Liver (tissue), 9 donors: Measurements from ENCODE around the gene SKAP2. TPM values are rescaled to one million over a fixed set of nuclear protein-coding genes. Genes with fewer than 3 reads are reported as not detected.

Experiments
- DNase-seq: peaks from one replicate; pipeline ENCODE4 v3.0.0-alpha.2; 2017; ENCODE audit warnings: low spot score
- H3K27ac ChIP-seq, 2 donors: one replicate each; pipeline ENCODE4 v1.7.0; 2013; ENCODE audit warnings: inconsistent platforms in 2 of 2, low read length in 2 of 2, control low read depth in 1 of 2, low read depth in 1 of 2, mild to moderate bottlenecking in 1 of 2
- H3K27me3 ChIP-seq, 4 donors: one replicate each; pipeline versions ENCODE4 v1.6.1 to v1.7.0; 2013; ENCODE audit warnings: low read length in 3 of 4, inconsistent platforms in 1 of 4, mild to moderate bottlenecking in 1 of 4, moderate library complexity in 1 of 4; ENCODE audit not compliant: control insufficient read depth in 4 of 4, insufficient read depth in 4 of 4
- H3K36me3 ChIP-seq, 4 donors: one replicate each; pipeline versions ENCODE4 v1.6.1 to v1.7.0; 2013; ENCODE audit warnings: low read length in 3 of 4, mild to moderate bottlenecking in 3 of 4, low read depth in 1 of 4, moderate library complexity in 1 of 4; ENCODE audit not compliant: control insufficient read depth in 4 of 4, insufficient read depth in 3 of 4
- H3K4me1 ChIP-seq, 4 donors: one replicate each; pipeline versions ENCODE4 v1.6.1 to v1.7.0; 2013; ENCODE audit warnings: low read length in 3 of 4, mild to moderate bottlenecking in 3 of 4, moderate library complexity in 1 of 4; ENCODE audit not compliant: control insufficient read depth in 4 of 4, insufficient read depth in 4 of 4
- H3K4me3 ChIP-seq, 3 donors: one replicate each; pipeline versions ENCODE4 v1.6.1 to v1.7.0; 2013; ENCODE audit warnings: low read length in 3 of 3, control low read depth in 1 of 3, low read depth in 1 of 3, mild to moderate bottlenecking in 1 of 3
- H3K9ac ChIP-seq, 2 donors: one replicate each; pipeline ENCODE4 v1.7.0; 2013; ENCODE audit warnings: low read length in 2 of 2, mild to moderate bottlenecking in 2 of 2, moderate library complexity in 2 of 2, control low read depth in 1 of 2, low read depth in 1 of 2
- H3K9me3 ChIP-seq, 4 donors: one replicate each; pipeline versions ENCODE4 v1.6.1 to v1.7.0; 2013; ENCODE audit warnings: low read length in 3 of 4; ENCODE audit not compliant: control insufficient read depth in 4 of 4
- ATF3 ChIP-seq: IDR thresholded peaks from 2 replicates; pipeline ENCODE4 v1.6.1; 2016; ENCODE audit warnings: antibody characterized with exemption
- EGR1 ChIP-seq, 2 donors: IDR thresholded peaks; 2 replicates each; pipeline ENCODE4 v1.6.1; 2016 to 2018; ENCODE audit warnings: antibody characterized with exemption in 2 of 2, low read depth in 2 of 2
- FOXA2 ChIP-seq: IDR thresholded peaks from 2 replicates; pipeline ENCODE4 v1.6.1; 2016; ENCODE audit warnings: antibody characterized with exemption
- GABPA ChIP-seq, 2 donors: IDR thresholded peaks in 1 of 2; conservative IDR thresholded peaks in 1 of 2; 2 replicates each; pipeline ENCODE4 v1.6.1; 2016; ENCODE audit warnings: antibody characterized with exemption in 2 of 2, mild to moderate bottlenecking in 1 of 2, moderate library complexity in 1 of 2
- HNF4A ChIP-seq, 2 donors: conservative IDR thresholded peaks; 2 replicates each; pipeline ENCODE4 v1.6.1; 2016; ENCODE audit warnings: antibody characterized with exemption in 2 of 2, mild to moderate bottlenecking in 2 of 2
- HNF4G ChIP-seq: IDR thresholded peaks from 2 replicates; pipeline ENCODE4 v1.6.1; 2016; ENCODE audit warnings: antibody characterized with exemption
- JUND ChIP-seq, 2 donors: IDR thresholded peaks; 2 replicates each; pipeline ENCODE4 v1.6.1; 2016; ENCODE audit warnings: antibody characterized with exemption in 2 of 2
- MAX ChIP-seq: IDR thresholded peaks from 2 replicates; pipeline ENCODE4 v1.6.1; 2016; ENCODE audit warnings: antibody characterized with exemption
- RAD21 ChIP-seq, 2 donors: IDR thresholded peaks; 2 replicates each; pipeline ENCODE4 v1.6.1; 2016; ENCODE audit warnings: antibody characterized with exemption in 2 of 2, mild to moderate bottlenecking in 2 of 2
- RXRA ChIP-seq, 2 donors: IDR thresholded peaks; 2 replicates each; pipeline ENCODE4 v1.6.1; 2017 to 2018; ENCODE audit warnings: antibody characterized with exemption in 2 of 2, mild to moderate bottlenecking in 1 of 2
- TAF1 ChIP-seq: conservative IDR thresholded peaks from 2 replicates; pipeline ENCODE4 v1.6.1; 2016; ENCODE audit warnings: antibody characterized with exemption, mild to moderate bottlenecking
- ZBTB33 ChIP-seq: IDR thresholded peaks from 2 replicates; pipeline ENCODE4 v1.6.1; 2016; ENCODE audit warnings: antibody characterized with exemption
- WGBS: extraction: QIAGEN DNeasy Blood & Tissue Kit; methylation state at CpG from one replicate; pipeline ENCODE4 v1.1.7; 2013; 5-methylcytosine and 5-hydroxymethylcytosine counted together
- polyA plus RNA-seq, 2 donors: library from polyadenylated mRNA; stranded (reverse) in 1 of 2; unstranded in 1 of 2; fragments of 200-250 nt in 1 of 2; fragments of >200 nt in 1 of 2; fragmentation: Nextera tagmentation in 1 of 2; extraction: Ambion mirVana in 1 of 2; gene quantifications; one replicate each; pipeline versions ENCODE4 v1.2.1 to v1.2.3, GENCODE V29; 2013 to 2015
- total RNA-seq, 2 donors: library from RNA; depleted of rRNA; stranded (reverse); fragments of >200 nt; gene quantifications; one replicate each; pipeline ENCODE4 v1.2.3, GENCODE V29; 2014
- TF ChIP-seq, protein P1 (sequence below): fragments of 150-350 bp; IDR thresholded peaks from 2 replicates; pipeline ENCODE4 v1.5.1; 2017; ENCODE audit warnings: improper control_type of control experiment, low read depth, low read length; ENCODE audit not compliant: missing input control
- TF ChIP-seq, protein P2 (sequence below): IDR thresholded peaks from 2 replicates; pipeline ENCODE4 v1.6.1; 2016; ENCODE audit warnings: antibody characterized with exemption, mild to moderate bottlenecking
- donor health status: healthy.
- donor health status: healthy.
- donor health status: healthy.
- donor health status: healthy.
- donor health status: healthy.

The SKAP2 gene
- total and polyA plus RNA-seq, 4 donors, result 3.4 to 9.2 (median 5.1) TPM

- TF ChIP-seq, protein P1, sequence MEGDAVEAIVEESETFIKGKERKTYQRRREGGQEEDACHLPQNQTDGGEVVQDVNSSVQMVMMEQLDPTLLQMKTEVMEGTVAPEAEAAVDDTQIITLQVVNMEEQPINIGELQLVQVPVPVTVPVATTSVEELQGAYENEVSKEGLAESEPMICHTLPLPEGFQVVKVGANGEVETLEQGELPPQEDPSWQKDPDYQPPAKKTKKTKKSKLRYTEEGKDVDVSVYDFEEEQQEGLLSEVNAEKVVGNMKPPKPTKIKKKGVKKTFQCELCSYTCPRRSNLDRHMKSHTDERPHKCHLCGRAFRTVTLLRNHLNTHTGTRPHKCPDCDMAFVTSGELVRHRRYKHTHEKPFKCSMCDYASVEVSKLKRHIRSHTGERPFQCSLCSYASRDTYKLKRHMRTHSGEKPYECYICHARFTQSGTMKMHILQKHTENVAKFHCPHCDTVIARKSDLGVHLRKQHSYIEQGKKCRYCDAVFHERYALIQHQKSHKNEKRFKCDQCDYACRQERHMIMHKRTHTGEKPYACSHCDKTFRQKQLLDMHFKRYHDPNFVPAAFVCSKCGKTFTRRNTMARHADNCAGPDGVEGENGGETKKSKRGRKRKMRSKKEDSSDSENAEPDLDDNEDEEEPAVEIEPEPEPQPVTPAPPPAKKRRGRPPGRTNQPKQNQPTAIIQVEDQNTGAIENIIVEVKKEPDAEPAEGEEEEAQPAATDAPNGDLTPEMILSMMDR, result no peak
- no peak for TF ChIP-seq ZBTB33
- TF ChIP-seq HNF4G, result no peak
- TF ChIP-seq RAD21 (IDR thresholded peaks at IDR 0.05), result no peak
- TF ChIP-seq MAX, result no peak
- TF ChIP-seq FOXA2, result no peak
Observed at GRCh38 chr7:26760501-26760900, 103.9 kb downstream of the SKAP2 start (continued).

- no peaks in the 10 kb centered on the region for H3K36me3 ChIP-seq
- no peak for DNase-seq
- no peaks in the 10 kb centered on the region for H3K4me1 ChIP-seq
- no peak overlapping the region for H3K4me3 ChIP-seq
- no peaks in the 10 kb centered on the region for H3K27me3 ChIP-seq
- H3K9me3 ChIP-seq, result no peaks in the 10 kb centered on the region
- TF ChIP-seq GABPA (IDR thresholded peaks at IDR 0.05 in 1 of 2, conservative IDR thresholded peaks at IDR 0.05 in 1 of 2), result no peak
- TF ChIP-seq HNF4G, result no peak
- no peak for TF ChIP-seq RXRA (IDR thresholded peaks at IDR 0.05)
- TF ChIP-seq RAD21 (IDR thresholded peaks at IDR 0.05), result no peak
- TF ChIP-seq EGR1 (IDR thresholded peaks at IDR 0.05; ENCODE audit: low read depth in 2 of 2), result no peak
- TF ChIP-seq TAF1, result no peak
- no peak for TF ChIP-seq ZBTB33
- TF ChIP-seq JUND (IDR thresholded peaks at IDR 0.05), result no peak
- TF ChIP-seq, protein P2, sequence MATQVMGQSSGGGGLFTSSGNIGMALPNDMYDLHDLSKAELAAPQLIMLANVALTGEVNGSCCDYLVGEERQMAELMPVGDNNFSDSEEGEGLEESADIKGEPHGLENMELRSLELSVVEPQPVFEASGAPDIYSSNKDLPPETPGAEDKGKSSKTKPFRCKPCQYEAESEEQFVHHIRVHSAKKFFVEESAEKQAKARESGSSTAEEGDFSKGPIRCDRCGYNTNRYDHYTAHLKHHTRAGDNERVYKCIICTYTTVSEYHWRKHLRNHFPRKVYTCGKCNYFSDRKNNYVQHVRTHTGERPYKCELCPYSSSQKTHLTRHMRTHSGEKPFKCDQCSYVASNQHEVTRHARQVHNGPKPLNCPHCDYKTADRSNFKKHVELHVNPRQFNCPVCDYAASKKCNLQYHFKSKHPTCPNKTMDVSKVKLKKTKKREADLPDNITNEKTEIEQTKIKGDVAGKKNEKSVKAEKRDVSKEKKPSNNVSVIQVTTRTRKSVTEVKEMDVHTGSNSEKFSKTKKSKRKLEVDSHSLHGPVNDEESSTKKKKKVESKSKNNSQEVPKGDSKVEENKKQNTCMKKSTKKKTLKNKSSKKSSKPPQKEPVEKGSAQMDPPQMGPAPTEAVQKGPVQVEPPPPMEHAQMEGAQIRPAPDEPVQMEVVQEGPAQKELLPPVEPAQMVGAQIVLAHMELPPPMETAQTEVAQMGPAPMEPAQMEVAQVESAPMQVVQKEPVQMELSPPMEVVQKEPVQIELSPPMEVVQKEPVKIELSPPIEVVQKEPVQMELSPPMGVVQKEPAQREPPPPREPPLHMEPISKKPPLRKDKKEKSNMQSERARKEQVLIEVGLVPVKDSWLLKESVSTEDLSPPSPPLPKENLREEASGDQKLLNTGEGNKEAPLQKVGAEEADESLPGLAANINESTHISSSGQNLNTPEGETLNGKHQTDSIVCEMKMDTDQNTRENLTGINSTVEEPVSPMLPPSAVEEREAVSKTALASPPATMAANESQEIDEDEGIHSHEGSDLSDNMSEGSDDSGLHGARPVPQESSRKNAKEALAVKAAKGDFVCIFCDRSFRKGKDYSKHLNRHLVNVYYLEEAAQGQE, result no peak
- no peak for TF ChIP-seq HNF4A (conservative IDR thresholded peaks at IDR 0.05)
- TF ChIP-seq, protein P1, result no peak
- TF ChIP-seq ATF3, result no peak
- 97% methylated on average over 2 of the region's 2 CpGs for WGBS
- no peak overlapping the region for H3K27ac ChIP-seq
- H3K9ac ChIP-seq, result no peak overlapping the region
Observed at GRCh38 chr7:26759108-26759507, 105.3 kb downstream of the SKAP2 start.
